Uterus (tissue), 4 donors: Measurements from ENCODE around the gene CST7. TPM values are rescaled to one million over a fixed set of nuclear protein-coding genes. Genes with fewer than 3 reads are reported as not detected.

Experiments used
- DNase-seq, 2 donors: peaks; one replicate each; pipeline ENCODE4 v3.0.0-alpha.2; 2019 to 2020
- H3K27ac ChIP-seq, 2 donors: fragments of 200-600 bp; sonication (generic); 1 replicate in 1 of 2; 2 replicates in 1 of 2; pipeline ENCODE4 v1.5.1; 2016 to 2018
- H3K27me3 ChIP-seq, 2 donors: fragments of 200-600 bp; sonication (generic); one replicate each; pipeline ENCODE4 v1.5.1; 2018 to 2019; ENCODE audit warnings: control low read depth in 1 of 2
- H3K36me3 ChIP-seq, 2 donors: fragments of 200-600 bp; sonication (generic); one replicate each; pipeline ENCODE4 v1.5.1; 2019; ENCODE audit warnings: control low read depth in 1 of 2
- H3K4me1 ChIP-seq, 2 donors: fragments of 200-600 bp; sonication (generic); one replicate each; pipeline ENCODE4 v1.5.1; 2018 to 2019; ENCODE audit warnings: control low read depth in 1 of 2
- H3K4me3 ChIP-seq, 2 donors: fragments of 200-600 bp; sonication (generic); 1 replicate in 1 of 2; 2 replicates in 1 of 2; pipeline ENCODE4 v1.5.1; 2018 to 2019; ENCODE audit warnings: mild to moderate bottlenecking in 1 of 2
- H3K9me3 ChIP-seq, 2 donors: fragments of 200-600 bp; sonication (generic); one replicate each; pipeline ENCODE4 v1.5.1; 2019; ENCODE audit warnings: control low read depth in 1 of 2
- CTCF ChIP-seq, 4 experiments: fragments of 200-600 bp in 2 of 4; fragments of 450-650 bp in 2 of 4; sonication (generic) in 2 of 4; IDR thresholded peaks; one replicate each; pipeline ENCODE4 v1.5.1; 2016 to 2019; ENCODE audit warnings: antibody characterized with exemption in 4 of 4, mild to moderate bottlenecking in 2 of 4, moderate library complexity in 1 of 4
- POLR2A ChIP-seq, 2 donors: fragments of 450-650 bp; IDR thresholded peaks; one replicate each; pipeline ENCODE4 v1.6.1; 2016; ENCODE audit warnings: antibody characterized with exemption in 2 of 2, mild to moderate bottlenecking in 1 of 2, moderate library complexity in 1 of 2
- intact Hi-C: fragments of 100-400 bp; cut with DNase I; formaldehyde crosslinking; loops from one replicate; pipeline ENCODE4 v1.15.1; 2023; ENCODE audit warnings: low total_unique reads
- total RNA-seq, 4 donors: library from RNA; depleted of rRNA in 3 of 4; stranded (reverse); fragments of >200 nt in 3 of 4; gene quantifications; one replicate each; pipeline versions ENCODE4 v1.1.0 to v1.2.4, GENCODE V29; 2014 to 2023
- donor health status: DM: yes; HTN: yes; CAD: no.

CST7 gene
- total RNA-seq, 4 donors from 2014 or later: 0.97 to 1.8 (median 1.2) TPM; not detected in 1

DNA sequence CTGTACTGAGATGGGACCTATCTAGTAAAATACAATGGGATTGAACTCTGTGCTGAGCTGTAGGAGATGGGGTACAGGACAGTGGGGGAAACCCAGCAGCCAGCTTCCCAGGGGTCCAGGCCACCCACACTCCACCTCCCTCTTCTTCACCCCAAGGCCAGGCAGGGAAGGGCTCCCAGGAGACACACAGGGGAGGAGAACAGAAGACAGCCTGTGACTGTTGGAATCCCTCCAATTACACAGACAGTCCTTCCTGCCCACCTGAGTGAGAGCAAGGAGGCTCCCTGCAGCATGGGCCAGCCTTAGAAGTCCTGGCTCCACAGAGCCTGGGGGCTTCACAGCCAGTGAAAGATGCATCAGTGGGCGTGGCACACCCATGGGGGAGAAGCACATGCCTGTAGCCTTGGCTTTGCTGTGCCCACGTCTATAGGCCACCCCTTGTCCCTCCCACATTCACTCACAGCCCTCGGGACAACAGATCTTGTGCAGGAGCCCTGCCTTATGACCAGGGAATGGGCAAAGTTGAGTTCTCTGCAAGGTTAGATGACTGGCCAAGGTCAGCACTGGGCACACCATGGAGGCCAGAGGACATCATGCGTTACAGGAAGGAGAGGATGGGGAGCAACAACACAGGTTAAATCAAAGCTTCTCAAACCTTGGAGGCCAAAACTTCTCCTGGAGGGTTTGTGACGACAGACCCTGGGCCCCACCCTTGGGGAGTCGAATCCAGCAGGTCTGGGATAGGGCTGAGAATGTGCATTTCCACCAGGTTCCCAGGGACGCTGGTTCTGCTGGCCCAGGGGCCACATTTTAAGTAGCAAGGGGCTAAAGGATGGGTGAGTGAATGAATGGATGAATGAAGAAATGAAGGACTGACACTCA, 12.3 kb upstream of the CST7 start:
- no peaks in the 10 kb centered on the region for H3K9me3 ChIP-seq

GRCh38 chr20:24937579-24937978, 11.5 kb upstream of the CST7 start:
- intact Hi-C loops: no loop called here
- no peaks in the 10 kb centered on the region for H3K4me1 ChIP-seq
- TF ChIP-seq POLR2A (IDR thresholded peaks at IDR 0.05): no peak
- TF ChIP-seq CTCF (IDR thresholded peaks at IDR 0.05): no peak
- no peak for DNase-seq
- no peaks in the 10 kb centered on the region for H3K27me3 ChIP-seq
- no peak overlapping the region for H3K4me3 ChIP-seq
- H3K27ac ChIP-seq: no peak overlapping the region
- no peaks in the 10 kb centered on the region for H3K36me3 ChIP-seq
- H3K9me3 ChIP-seq: no peaks in the 10 kb centered on the region

More for the DNA sequence above, 12.3 kb upstream of the CST7 start:
- TF ChIP-seq POLR2A (IDR thresholded peaks at IDR 0.05): no peak
- no peak for TF ChIP-seq CTCF (IDR thresholded peaks at IDR 0.05)
- no peak overlapping the region for H3K4me3 ChIP-seq
- intact Hi-C loops: no loop called here
- DNase-seq: no peak
- no peaks in the 10 kb centered on the region for H3K27me3 ChIP-seq
- H3K4me1 ChIP-seq: no peaks in the 10 kb centered on the region
- H3K27ac ChIP-seq: no peak overlapping the region
- no peaks in the 10 kb centered on the region for H3K36me3 ChIP-seq

DNA sequence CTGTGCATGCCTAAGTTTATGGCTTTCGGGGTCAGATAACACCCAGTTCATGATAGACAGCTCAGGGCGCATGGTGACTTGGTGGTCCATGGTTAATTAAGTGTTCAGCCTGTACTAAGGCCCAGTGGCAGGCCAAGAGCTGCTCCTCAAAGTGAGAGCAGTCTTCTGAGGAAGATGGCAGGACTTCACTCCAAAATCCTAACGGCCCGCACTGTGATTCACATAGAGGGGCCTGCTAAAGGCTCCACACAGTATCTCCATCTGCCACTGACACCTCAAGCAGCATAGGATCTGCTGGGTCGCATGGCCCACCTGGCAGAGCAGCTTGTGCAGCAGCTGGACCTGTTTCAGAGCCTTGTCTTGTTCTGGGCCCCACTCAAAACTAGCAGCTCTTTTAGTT, 10.6 kb upstream of the CST7 start:
- peak in 1 of 2 donors; percentile 1 for DNase-seq
- Histone ChIP-seq H3K27ac (no peak overlapping the region), H3K4me1 (no peaks in the 10 kb centered on the region), H3K36me3 (no peaks in the 10 kb centered on the region), H3K4me3 (no peak overlapping the region), H3K27me3 (no peaks in the 10 kb centered on the region), H3K9me3 (no peaks in the 10 kb centered on the region)
- no peak for TF ChIP-seq CTCF (IDR thresholded peaks at IDR 0.05)
- no peak for TF ChIP-seq POLR2A (IDR thresholded peaks at IDR 0.05)
- intact Hi-C loops: no loop called here

GRCh38 chr20:24939036-24939435, 10.0 kb upstream of the CST7 start:
- no peak for DNase-seq
- no peak overlapping the region for H3K27ac ChIP-seq
- H3K9me3 ChIP-seq: no peaks in the 10 kb centered on the region
- H3K27me3 ChIP-seq: no peaks in the 10 kb centered on the region
- H3K4me3 ChIP-seq: no peak overlapping the region
- intact Hi-C loops: no loop called here
- TF ChIP-seq POLR2A (IDR thresholded peaks at IDR 0.05) (no peak), CTCF (IDR thresholded peaks at IDR 0.05) (no peak)
- H3K36me3 ChIP-seq: no peaks in the 10 kb centered on the region
- no peaks in the 10 kb centered on the region for H3K4me1 ChIP-seq

GRCh38 chr20:24942679-24943078, 6.4 kb upstream of the CST7 start:
- DNase-seq: no peak
- no peaks in the 10 kb centered on the region for H3K4me1 ChIP-seq
- H3K9me3 ChIP-seq: no peaks in the 10 kb centered on the region
- intact Hi-C loops: no loop called here
- H3K27ac ChIP-seq: no peak overlapping the region
- no peaks in the 10 kb centered on the region for H3K36me3 ChIP-seq
- no peak for TF ChIP-seq POLR2A (IDR thresholded peaks at IDR 0.05)
- TF ChIP-seq CTCF (IDR thresholded peaks at IDR 0.05): no peak
- H3K4me3 ChIP-seq: no peak overlapping the region
- no peaks in the 10 kb centered on the region for H3K27me3 ChIP-seq
